HG03175 (cell line): Measurements from ENCODE around the gene TNFRSF6B.

Source experiments
- ATAC-seq: cut with Tn5 transposase; IDR thresholded peaks from one replicate; pipeline ENCODE4 v1.9.1; 2021; ENCODE audit warnings: mild to moderate bottlenecking, moderate library complexity; ENCODE audit not compliant: unreplicated experiment

Gene TNFRSF6B

DNA sequence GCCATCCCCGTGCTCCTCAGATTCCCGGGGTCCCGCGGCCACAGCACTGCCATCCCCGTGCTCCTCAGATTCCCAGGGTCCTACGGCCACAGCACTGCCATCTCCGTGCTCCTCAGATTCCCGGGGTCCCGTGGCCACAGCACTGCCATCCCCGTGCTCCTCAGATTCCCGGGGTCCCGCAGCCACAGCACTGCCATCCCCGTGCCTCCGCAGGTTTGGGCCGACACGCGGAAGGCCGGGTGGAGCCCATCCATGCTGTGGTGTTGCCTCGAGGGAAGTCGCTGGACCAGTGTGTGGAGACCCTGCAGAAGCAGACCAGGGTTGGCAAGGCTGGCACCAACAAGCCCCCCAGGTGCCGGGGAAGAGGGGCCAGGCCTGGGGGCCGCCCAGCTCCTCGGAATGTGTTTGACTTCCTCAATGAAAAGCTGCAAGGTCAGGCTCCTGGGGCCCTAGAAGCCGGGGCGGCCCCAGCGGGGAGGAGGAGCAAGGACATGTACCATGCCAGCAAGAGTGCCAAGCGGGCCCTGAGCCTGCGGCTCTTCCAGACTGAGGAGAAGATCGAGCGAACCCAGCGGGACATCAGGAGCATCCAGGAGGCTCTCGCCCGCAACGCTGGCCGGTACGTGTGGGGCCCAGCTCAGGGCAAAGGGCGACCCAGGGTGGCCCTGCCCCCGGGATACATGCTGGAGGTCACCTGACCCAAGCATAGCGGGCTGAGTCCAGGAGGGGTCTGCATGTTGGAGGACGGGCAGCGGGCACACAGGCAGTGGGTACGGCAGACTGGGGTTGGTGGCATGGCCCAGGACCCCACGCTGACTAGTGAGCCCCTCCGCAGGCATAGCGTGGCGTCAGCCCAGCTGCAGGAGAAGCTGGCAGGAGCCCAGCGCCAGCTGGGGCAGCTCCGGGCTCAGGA lies 38.8 kb downstream of the TNFRSF6B start:
- no peak for ATAC-seq

DNA sequence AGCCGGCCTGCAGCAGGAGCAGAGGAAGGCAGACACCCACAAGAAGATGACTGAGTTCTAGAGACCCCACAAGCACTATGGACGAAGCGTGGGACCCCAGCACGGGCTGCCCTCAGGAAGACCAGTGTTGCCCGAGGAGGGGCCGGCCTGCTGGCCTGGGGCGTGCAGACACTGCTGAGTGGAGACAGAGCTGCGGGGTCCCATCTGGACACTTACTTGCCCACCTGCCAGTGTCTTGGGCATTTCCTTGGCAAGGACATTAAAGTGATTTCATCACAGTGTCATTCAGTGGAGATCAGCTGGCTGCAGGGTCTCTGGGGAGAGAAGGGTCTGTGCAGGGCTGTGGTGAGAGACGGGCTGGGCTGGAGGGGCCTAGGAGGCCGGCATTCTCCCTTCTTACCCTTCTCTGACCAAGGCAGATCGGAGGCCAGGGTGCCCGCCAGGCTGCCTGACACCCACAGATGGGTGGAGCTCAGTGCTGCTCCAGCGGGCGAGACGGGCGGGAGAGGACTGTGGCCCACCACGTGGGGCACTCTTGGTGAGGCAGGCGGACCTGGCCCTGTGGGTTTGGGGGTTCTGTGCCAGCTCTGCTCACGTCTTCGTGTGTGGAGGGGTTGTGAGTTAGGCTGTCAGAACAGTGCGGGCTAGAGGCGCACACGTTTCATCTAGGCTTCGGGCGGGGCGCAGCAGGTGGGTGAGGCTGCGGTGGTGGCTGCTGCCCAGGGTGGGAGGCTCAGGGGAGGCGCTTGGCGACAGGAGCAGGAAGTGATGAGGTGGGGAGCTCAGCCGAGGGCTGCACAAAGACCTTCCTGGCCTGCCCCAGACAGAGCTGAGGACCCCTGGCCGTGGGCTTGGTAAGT lies 39.6 kb downstream of the TNFRSF6B start, which contains the start of gene LIME1:
Gene LIME1, plus strand, starts transcription at position 806 of the 860 bp plus-strand sequence. CDS start 886 bp downstream, outside the sequence.
- ATAC-seq, result no peak

DNA sequence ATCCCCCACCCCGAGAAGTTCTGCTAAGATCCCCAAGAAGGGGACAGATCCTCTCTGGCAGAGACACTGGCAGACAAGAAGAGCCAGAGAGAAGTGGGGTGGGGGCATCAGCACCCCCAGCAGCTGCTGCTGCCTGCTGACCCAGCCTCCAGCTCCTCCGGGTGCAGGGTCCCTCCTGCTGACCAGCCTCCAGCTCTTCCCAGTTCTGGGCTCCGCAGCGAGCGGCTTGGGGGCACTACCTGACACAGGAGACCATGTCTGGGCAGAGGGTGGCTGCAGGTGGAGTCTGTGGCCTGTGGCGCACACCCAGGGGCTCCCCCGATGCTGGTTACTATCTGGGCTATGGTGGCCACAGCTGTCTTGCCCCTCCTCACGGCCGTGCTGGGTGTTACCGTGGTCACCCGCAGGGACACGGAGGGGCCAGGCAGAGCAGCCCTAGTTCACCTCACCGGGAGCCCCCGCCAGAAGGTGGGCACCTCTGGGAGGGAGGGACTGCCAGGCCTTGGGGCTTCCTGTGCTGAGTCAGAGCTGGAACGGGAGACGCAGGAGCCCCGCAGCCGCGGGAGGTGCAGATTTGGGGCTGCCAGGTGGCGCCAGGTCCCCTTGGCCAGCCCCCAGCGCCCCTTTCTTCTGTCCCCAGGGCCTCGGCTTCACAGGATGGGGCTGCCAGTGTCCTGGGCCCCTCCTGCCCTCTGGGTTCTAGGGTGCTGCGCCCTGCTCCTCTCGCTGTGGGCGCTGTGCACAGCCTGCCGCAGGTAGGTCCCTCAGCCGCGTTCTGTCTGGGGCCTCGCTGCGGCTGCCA lies 40.6 kb downstream of the TNFRSF6B start:
- no peak for ATAC-seq

DNA sequence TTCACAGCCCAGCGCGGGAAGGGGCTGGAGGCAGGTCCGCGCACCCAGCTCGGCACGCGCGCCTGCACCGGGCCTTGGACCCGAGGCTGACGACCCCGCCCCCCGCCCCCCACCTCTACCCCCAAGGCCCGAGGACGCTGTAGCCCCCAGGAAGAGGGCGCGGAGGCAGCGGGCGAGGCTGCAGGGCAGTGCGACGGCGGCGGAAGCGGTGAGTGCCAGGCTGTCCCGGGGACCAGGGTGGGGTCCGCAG lies 41.2 kb downstream of the TNFRSF6B start:
- no peak for ATAC-seq

DNA sequence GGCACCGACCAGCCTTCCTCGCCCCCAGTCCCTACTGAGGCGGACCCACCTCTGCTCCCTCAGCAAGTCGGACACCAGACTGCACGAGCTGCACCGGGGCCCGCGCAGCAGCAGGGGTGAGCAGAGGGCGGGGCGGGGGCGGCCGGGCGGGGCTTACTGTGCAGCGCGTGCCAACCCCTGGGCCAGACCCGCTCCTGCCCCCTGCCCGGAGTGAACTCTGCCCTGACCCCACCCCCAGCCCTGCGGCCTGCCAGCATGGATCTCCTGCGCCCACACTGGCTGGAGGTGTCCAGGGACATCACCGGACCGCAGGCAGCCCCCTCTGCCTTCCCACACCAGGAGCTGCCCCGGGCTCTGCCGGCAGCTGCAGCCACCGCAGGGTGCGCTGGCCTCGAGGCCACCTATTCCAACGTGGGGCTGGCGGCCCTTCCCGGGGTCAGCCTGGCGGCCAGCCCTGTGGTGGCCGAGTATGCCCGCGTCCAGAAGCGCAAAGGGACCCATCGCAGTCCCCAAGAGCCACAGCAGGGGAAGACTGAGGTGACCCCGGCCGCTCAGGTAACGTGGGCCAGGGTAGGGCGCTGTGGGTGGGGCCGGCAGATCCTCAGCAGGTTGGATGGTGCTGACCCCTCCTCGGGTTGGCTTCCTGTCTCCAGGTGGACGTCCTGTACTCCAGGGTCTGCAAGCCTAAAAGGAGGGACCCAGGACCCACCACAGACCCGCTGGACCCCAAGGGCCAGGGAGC lies 41.7 kb downstream of the TNFRSF6B start:
- no peak for ATAC-seq

DNA sequence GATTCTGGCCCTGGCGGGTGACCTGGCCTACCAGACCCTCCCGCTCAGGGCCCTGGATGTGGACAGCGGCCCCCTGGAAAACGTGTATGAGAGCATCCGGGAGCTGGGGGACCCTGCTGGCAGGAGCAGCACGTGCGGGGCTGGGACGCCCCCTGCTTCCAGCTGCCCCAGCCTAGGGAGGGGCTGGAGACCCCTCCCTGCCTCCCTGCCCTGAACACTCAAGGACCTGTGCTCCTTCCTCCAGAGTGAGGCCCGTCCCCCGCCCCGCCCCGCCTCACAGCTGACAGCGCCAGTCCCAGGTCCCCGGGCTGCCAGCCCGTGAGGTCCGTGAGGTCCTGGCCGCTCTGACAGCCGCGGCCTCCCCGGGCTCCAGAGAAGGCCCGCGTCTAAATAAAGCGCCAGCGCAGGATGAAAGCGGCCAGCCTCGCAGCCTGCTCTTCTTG lies 42.3 kb downstream of the TNFRSF6B start:
- ATAC-seq, result no peak

DNA sequence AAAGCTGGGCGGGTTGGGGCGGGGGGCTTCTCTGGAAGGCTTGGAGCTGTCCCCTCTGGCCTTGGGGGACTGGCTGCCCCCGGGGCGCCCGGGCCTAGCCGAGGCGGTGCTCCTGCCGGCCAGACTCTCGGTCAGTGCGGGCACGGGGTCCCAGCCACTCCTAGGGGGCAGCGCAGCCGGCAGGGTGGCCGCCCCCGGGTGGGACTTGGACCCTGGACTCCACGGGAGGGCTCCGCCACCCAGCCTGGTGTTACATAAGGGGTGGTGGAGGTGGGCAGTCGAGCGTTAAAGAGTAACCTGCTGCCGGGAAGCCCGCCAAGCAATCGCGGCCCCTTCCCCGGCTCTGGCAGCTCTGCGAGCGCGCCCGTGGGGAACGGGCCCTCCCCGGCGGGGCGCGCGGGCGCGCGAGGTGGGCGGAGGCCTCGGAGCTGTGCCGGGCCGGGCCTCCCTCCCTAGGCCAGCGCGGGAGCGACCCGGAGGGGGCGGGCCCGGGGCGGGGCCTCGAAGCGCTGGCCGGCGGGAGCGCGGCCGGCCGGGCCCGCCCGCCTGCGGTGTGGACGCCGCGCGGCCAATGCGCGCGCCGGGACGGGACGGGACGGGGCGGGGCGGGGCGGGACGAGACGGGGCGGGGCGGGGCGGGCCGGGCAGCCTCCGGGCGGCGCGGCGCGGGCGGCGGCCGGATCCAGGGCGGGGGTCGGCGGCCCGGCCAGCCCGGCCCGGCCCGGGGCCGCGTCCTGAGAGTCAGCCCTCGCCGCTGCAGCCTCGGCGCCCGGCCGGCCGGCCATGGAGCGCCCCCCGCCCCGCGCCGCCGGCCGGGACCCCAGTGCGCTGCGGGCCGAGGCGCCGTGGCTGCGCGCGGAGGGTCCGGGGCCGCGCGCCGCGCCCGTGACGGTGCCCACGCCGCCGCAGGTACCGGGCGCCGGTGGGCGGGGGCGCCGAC lies 42.9 kb downstream of the TNFRSF6B start, which contains the start of gene SLC2A4RG:
Gene SLC2A4RG, plus strand, starts transcription at position 647 of the 940 bp plus-strand sequence. Its CDS starts 137 bp downstream, at position 784.
- ATAC-seq, result peak; percentile 46

DNA sequence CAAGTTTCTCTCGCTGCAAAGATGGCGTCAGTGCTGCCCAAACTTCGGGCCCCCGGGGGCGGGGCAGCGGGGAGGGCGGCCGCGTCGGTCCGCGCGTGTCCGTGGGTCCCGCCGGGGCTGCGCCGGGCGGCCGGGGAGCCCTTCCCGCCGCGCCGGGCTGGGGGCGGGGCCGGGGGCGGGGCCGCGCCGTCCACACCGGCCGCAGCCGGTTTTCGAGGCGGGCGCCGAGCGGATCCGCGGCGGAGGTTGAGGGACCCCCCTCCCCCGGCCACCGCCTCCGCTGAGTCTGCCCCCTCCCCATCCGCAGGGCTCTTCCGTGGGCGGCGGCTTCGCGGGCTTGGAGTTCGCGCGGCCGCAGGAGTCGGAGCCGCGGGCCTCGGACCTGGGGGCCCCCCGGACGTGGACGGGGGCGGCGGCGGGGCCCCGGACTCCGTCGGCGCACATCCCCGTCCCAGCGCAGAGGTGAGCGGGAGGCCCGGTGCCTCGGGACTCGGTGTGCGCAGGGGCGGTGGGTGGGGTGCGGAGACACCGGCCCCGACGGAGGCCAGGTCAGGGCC lies 43.7 kb downstream of the TNFRSF6B start:
- peak; percentile 20 for ATAC-seq

DNA sequence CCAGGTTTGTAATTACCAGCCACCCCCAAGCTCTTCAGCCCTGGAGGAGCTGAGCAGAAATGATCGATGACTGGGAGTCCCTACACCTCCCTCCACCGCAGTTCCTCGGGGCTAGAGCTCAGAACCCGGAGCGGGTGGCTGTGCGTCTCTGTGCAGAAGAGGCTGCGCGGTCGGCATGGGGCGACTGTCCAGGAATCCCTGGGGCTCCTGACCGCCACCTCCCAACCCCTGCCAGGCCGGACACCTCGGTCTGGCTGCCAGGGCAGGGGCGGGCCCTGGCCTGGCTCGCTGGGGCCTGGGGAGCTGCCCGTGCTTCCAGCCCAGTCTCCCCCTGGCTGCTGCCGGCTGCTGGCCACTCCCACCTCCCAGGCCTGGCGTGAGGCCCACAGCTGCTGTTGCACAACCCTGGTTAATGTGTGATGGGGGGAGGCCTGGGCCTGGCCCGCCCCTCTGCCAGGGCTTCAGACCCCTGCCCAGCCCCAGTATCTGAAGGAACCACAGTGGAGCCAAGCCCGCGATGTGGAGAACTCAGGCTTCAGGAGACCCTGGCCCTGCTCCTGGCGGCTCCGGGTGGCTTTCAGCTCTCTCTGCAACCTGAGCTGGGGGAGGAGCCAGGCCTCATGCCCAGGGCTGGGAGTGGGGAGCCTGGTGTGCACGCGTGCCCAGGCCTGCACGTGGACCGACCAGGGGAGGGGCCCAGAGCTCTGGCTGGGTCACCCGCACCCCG lies 44.3 kb downstream of the TNFRSF6B start:
- no peak for ATAC-seq

DNA sequence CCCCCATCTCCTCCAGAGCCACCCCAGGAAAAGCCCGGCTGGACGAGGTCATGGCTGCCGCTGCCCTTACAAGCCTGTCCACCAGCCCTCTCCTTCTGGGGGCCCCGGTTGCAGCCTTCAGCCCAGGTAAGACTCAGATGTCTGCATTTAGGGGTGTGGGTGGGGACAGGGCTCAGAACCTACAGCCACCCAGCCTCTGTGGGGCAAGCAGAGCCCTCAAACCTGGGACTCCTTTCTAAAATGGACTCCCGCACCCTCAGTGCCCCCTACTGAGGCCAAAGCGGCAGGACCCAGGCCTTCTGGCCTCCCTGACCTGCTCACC lies 44.9 kb downstream of the TNFRSF6B start:
- no peak for ATAC-seq

DNA sequence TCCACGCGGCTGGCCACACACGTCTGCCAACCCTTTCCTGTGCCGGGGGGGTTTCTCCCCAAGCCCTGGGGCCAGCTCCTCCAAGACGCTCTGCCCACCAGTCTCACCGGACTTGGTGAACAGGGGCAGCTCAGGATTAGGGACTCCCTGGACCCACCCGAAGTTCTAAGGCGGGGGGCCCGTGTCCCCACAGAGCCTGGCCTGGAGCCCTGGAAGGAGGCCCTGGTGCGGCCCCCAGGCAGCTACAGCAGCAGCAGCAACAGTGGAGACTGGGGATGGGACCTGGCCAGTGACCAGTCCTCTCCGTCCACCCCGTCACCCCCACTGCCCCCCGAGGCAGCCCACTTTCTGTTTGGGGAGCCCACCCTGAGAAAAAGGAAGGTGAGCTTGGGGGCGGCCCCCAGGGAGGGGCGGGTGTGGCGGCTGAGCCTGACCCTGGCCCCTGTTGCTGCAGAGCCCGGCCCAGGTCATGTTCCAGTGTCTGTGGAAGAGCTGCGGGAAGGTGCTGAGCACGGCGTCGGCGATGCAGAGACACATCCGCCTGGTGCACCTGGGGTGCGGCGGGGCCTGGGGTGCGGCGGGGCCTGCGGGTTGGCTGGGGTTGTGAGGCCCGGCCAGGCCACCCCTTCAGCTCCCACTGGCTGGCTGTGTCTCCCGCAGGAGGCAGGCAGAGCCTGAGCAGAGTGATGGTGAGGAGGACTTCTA lies 45.4 kb downstream of the TNFRSF6B start:
- no peak for ATAC-seq

DNA sequence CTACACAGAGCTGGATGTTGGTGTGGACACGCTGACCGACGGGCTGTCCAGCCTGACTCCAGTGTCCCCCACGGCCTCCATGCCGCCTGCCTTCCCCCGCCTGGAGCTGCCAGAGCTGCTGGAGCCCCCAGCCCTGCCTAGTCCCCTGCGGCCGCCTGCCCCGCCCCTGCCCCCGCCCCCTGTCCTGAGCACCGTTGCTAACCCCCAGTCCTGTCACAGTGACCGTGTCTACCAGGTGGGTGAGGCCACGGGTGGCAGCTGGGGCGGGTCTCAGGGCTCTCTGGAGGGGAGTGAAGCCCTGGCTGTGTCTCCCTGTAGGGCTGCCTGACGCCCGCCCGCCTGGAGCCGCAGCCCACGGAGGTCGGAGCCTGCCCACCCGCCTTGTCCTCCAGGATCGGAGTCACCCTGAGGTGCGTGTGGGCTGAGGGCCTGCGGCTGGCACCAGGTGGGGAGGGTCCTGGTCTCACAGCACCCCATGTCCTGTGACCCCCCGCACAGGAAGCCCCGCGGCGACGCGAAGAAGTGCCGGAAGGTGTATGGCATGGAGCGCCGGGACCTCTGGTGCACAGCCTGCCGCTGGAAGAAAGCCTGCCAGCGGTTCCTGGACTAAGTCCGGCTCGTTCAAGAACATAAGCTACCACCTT lies 46.1 kb downstream of the TNFRSF6B start:
- ATAC-seq, result no peak

DNA sequence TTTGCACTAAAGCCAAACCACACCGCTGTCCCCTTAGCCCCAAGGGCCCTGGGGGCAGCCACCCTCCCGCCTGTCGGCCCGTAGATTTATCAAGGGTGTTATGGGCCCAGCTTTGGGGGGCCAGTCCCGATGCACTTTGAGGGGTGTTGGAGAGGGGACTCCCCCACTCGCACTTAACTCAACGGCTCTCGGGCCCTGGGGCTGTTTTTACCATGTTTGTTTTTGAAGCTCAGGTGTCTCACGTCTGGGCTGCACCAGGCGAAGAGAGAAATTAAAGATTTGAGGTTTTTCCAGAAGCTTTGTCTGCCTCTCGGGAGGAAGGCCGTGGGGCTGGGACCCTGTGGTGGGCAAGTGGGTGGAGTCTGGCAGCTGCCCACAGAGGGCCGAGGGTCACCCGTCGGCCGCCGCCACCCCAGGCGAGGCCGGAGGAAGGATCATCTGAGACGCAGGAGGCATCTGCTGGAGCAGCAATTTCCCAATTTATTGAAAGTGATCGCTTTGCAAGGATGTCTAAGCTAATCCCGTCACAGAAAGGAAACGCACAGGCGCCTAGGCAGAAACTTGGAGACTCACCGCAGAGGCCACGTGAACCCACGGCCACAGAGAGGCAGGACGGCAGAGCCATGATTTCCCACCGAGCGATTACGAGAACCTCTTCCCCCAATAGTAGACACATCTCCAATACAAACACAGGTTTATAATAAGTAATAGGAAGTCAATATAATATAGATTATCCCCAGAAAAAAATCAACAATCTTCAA lies 46.9 kb downstream of the TNFRSF6B start:
- ATAC-seq, result no peak

DNA sequence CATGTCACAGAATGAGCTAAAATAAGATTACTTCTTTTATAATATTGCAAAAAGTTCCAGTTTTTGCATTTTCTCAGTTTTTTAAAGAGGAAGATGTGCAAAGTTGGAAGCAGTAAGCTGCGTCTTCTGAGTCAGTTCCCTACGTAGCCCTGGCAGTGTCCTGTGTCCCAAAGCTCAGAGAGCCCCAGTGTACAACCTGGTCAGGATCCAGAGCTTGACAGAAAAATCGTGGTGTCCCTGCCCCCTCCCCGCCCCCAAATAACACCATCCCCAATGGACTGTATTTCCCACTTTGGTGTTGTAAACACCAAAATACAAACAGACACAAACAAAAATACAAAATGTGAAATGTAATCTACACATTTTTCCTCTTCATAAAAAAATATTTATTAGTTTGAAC lies 47.7 kb downstream of the TNFRSF6B start:
- no peak for ATAC-seq

DNA sequence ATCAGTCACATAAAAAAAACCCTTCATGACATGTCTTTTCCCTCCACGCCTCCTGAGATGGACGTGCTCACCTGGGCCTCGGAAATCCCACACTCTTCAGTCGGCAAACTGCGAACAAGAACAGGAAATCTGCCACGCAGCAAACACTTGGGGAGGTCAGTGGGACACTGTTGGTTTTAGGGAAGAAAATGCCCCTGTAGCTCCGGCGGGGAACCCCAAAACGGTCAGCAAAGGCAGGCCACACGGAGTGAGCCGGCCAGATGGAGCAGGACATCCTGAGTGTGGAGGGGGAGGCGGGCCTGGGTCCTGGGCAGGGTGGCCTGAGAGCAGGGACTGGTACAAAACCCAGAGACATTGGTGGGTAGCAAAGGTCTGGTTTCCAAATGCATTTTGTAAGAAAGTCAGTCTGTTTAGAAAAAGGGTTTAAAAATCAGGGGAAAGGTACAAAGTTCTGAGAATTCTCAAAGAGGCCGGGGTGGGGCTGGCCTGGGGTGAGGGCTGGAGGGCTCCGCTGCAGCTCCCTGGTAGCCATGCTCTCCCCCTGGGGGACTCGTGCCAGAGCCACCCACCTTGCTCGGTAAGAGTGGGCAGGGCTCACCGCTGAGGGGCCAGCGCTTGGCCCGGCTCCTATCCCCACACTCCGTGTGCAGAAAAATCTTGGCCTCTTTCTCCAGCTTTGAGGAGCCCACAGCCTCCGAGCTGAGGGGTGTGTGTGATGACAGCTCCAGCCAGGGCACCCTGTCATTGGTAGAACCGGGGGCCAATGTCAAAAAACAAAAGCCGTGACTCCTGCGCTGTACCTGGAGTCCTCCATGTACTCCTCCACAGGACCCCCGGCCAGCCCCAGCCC lies 48.3 kb downstream of the TNFRSF6B start:
- no peak for ATAC-seq

DNA sequence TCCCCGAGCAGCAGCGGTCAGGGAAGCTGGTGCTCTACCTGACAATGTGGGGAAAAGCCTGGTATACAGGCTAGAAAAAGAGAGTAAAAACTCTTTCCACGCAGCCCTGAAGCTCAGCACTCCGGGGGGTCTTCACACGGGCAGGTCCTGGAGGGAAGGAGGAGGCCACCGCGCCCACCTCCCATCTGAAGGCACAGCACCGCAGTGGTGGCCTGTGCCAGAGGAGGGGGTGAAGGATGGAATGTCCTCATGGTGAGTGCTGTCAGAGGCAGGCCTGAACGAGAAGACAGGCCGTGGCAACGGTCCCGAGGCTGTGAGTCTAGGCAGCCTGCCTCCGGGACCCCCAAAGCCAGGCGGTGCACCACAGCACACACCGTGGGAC lies 49.0 kb downstream of the TNFRSF6B start:
- no peak for ATAC-seq
